ENCODE measurements around the gene YIPF4. TPM values are rescaled to one million over a fixed set of nuclear protein-coding genes. Genes with fewer than 3 reads are reported as not detected.
"Not testable (repeated sequence)": the region's sequence is repeated elsewhere in the genome, so short reads cannot be mapped to it uniquely, and the experiment has no call there.

YIPF4 gene
- total RNA-seq, 1 donor from 2014 or later = 31.6 TPM

DNA sequence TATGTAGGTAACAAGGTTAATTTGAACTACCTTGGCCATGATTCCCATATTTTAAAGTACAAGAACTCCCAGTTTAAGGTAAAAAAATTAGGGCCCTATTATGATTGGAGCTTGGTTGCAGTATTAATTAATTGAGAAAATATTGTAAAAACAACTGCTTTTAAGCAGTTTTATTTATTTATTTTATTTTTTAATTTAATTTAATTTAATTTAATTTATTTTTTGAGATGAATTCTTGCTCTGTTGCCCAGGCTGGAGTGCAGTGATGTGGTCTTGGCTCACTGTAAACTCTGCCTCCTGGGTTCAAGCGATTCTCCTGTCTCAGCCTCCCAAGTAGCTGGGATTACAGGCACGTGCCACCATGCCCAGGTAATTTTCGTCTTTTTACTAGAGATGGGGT, 88.0 kb downstream of the YIPF4 start:
- not testable (repeated sequence) for DNase-seq (ENCODE audit: low read depth)

Other genes starting within 250 kb of the YIPF4 start
- 46.4 and 50.8 TPM in 2 replicates for gene DPY30, start 238.1 kb upstream of the YIPF4 start, total RNA-seq
- 22.6 and 26.5 TPM in 2 replicates for gene SPAST, start 214.3 kb upstream of the YIPF4 start, total RNA-seq
- 34.7 and 40.5 TPM in 2 replicates for gene SLC30A6, start 112.0 kb upstream of the YIPF4 start, total RNA-seq
- gene NLRC4, start 13.0 kb upstream of the YIPF4 start, total RNA-seq = not detected in 2 replicates
- 71.6 and 98.5 TPM in 2 replicates for gene BIRC6, start 79.1 kb downstream of the YIPF4 start, total RNA-seq

All from myocyte (in vitro differentiated cells).